HG02763 (cell line): ENCODE measurements around the gene CAPSL.
"Not testable (repeated sequence)": the region's sequence is repeated elsewhere in the genome, so short reads cannot be mapped to it uniquely, and the experiment has no call there.

Experiments used
- ATAC-seq: cut with Tn5 transposase; IDR thresholded peaks from one replicate; pipeline ENCODE4 v1.9.1; 2021; ENCODE audit warnings: mild to moderate bottlenecking, moderate library complexity; ENCODE audit not compliant: unreplicated experiment

CAPSL gene

DNA sequence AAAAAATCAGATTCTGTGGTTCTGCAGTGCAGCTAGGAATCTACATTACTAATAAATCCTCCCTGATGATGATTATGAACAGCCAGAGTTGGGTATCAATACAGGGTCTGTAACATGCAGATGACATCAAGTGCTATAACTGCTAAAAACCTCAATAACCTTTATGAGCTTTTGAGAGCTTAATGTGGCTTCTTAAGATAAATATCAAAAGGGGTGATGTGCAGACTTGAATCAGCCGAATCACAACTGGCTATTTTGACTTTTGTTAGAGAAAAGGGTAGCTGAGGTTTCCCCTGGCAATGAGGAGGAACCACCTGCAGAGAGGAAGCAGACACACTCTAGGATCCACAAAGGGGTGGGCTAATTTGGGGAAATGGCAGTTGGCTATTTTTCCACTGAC, 30.2 kb downstream of the CAPSL start:
- no peak for ATAC-seq

DNA sequence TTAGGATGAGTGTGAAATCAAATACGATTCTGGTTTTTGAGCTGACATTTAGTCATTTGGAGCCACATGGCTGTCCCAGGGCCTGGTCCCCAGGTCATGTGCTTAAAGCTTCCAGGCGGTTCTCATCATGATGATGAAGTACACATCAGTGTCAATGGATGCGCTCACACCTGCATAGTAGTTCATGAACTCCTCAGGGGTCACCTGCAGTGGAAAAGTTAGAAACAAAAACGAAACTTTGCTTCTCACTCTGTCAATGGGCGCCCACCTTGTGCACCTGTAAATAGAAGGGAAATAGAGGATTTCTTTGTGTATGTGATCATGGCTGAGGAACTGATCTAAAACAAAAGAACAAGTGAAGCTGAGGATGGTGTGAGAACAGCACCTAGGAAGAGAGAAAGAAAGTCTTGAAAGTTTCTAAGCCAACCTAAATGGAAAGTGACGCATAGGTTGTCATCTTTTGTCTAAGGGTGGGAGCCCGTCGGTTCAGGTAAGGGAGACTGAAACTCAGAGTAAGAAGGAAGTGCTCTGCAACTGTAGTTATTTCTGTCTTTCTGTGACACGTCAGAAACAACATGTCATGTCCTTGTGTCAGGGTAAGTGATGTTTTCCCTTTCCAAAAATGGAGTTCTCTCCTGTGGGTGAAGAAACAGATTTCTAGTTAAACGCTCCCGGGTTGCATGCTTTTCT, 33.8 kb downstream of the CAPSL start:
- ATAC-seq: no peak

DNA sequence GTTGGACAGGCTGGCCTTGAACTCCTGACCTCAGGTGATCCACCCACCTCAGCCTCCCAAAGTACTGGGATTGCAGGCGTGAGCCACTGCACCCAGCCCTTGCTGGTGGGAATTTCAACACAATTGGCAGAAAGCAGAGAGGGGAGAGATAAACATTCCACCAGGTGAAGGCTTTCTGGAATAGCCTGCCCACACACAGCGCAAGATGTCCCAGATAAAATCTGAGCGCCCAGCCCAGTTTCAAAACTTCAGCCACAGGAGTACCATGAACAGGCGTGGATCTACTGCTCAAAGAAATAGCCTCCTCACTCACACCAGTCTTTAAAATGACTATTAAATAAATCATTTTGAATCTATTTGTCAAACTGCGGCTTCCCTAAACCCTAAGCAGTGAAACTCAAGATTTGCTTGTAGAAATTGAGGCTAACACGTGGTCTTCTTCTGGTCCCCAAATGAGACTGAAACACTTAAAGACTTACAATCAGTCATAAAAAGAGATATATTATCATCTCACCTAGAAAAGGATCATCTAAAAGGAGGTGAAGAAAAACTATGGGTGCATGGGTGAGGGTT, 34.7 kb downstream of the CAPSL start:
- ATAC-seq: no peak

DNA sequence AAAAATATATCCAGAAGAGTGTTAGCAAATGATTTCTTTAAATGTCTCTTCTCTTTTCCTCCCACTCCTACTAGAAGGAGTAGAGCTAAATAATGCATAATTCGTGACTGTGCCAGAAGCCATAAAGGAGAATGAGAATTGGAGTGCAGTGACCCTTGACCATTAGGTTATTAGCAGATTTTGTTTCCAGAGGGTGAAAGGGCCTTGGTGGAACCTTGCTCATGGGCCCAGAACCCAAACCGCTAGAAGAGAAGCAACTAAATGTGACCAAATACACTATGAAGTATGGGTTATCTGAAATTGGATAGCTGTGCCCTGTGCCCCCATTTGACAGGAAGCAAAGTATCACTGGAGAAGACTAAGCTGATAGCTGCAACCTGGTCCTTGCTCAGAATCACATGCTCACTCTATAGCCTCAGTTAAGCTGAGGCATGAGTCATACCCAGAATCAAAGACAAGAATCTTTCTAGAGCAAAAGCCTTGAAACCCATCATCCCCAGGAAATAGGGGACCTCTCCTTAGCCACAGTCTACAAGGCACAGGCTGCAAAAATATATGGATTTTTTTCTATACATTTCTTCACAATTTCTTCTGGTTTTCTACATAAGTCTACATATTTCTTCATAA, 36.3 kb downstream of the CAPSL start:
- no peak for ATAC-seq

DNA sequence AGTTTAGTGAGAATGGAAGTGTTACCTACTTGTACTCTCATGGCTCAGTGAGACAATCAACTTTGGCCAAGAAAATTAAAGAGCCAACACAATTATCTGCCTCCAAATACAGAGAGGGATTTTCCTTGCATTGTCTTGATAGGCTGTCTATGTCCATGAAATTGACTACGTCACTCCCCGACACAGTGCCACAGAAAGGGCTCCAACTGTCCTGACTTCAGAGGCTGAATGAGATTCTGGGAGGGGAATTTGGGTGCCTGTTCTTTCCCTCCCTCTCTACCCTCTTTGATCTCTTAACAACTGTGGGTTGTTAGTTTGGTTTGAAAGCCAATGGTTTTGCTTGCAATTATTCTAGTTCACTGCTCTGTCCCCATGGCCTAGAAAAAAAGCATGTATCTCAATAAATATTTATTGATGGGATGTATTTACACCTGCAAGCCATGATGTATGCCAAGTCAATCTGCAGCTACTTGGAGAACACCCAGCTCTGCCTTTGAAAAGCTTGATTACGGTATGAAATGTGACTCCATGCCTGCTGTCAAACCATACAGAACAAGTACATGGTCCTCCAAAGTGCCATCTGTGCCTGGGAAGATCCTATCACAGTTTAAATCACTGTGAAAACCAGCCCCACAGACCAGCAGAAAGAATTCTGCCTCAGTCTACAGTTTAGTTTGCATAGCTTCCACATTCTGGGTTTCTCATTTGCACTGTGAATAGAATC, 37.3 kb downstream of the CAPSL start:
- no peak for ATAC-seq

DNA sequence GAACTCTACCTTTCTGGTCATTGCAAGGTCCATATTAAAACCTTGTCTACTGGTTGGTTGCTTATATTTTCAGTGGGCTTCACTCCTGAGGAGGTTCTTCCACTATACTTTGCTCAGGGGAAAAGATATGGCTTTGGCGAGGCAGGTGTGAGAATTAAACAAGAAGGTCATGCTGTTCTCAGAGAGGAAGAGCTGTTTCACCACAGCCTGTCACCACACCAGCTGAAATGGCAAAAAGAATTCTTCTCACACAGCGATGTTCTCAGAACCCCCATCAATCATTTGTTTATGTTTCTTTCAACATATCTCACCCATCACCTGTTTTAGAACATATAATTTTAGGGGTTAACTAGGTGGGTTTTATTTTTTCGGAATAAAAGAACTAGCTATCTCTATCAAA, 38.6 kb downstream of the CAPSL start:
- no peak for ATAC-seq

DNA sequence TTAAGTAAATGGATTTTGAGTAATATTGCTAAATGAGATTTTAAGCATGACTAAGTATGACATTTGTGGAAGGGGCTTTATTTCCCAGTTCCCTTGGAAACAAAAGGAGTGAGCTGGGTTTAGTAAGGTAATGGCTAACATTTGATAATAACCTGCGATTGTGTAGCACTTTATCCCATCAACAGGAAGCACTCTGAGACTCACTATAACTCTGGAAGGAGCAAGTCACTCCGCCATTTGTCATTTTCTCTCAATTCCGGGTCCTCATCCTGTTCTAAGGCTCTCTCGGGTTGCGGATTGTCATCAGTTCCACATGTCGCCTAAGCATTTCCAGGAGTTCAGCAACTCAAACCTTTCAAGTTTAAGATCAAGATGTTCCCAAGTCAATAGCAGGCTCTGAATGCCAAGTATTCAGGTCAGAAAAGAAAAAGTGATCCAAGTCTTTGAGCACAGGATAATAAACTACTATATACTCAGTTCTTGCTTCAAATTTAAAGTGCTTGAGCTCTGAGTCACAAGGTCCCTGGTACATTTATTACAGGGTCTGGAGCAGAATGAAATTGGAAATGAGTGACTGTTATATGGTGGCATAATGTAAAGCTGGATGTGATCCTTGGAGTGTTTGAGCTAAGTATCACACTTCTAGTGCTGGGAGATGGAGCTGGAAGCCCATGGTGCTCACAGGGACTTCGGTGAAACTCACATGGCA, 39.3 kb downstream of the CAPSL start:
- no peak for ATAC-seq

DNA sequence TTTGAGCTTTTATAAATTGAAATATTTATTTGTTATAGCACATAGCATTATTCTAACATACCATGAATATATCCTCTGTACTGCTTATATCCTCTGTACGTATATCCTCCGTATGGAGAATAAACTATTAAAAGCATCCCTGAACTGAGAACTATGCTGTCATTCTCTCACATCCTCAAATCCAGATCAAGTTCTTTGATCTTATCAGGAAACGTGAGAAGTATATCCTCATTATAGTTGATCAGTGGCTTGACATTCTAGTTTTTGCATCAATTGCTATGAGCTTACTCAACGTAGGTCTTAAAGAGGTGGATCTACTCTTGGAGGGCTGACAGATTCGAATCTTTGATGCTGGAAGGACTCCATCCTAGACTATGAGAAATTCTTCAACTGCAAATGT, 44.3 kb downstream of the CAPSL start:
- ATAC-seq: no peak

DNA sequence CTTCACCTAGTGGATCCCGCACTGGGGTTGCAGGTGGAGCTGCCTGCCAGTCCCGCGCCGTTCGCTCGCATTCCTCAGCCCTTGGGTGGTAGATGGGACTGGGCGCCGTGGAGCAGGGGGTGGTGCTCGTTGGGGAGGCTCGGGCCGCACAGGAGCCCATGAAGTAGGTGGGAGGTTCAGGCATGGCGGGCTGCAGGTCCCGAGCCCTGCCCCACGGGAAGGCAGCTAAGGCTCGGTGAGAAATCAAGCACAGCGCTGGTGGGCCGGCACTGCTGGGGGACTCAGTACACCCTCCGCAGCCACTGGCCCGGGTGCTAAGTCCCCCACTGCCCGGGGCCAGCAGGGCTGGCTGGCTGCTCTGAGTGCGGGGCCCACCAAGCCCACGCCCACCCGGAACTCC, 45.6 kb downstream of the CAPSL start:
- ATAC-seq: not testable (repeated sequence)

DNA sequence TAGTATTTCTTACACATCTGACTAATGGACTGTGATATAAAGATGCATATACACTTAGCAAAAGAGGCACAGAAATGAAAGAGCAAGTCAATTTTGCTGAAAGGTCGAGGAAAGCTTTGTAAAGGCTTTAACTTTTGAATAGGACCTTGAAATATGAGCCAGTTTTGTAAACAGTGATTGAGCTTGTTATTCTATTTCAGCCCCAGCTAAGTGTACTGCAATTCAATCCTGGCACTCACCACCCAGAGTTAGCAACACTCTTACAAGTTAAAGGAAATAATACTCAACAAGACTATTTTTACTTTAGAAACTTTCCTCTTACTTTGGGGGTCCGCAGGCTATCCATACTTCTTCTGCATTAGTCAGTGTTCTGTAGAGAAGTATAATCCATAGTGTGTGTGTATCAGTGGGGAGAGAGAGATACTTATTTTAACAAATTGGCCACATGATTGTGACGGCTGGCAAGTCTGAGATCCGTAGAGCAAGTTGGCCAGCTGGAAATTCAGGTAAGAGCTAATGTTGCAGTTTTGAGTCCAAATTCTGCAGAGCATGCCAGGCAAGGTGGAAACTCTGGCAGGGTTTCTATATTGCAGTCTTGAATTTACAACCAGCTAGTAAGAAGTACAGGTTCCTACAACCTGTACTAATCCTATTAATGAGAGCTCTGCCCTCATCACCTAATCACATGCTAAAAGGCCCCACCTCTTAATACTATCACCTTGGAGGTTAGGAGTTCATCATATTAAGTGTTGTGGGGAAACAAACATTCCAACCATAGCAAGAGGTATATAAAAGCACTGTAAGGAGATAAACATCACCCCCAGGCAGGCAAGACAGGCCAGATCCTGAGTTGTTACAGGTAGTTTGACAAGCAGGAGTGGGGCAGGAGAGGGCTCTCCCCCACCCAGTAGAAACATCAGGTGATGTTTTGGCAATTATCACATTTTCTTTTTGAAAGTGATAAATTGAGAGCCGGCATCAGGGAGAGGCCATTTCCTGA, 48.1 kb downstream of the CAPSL start:
- no peak for ATAC-seq

DNA sequence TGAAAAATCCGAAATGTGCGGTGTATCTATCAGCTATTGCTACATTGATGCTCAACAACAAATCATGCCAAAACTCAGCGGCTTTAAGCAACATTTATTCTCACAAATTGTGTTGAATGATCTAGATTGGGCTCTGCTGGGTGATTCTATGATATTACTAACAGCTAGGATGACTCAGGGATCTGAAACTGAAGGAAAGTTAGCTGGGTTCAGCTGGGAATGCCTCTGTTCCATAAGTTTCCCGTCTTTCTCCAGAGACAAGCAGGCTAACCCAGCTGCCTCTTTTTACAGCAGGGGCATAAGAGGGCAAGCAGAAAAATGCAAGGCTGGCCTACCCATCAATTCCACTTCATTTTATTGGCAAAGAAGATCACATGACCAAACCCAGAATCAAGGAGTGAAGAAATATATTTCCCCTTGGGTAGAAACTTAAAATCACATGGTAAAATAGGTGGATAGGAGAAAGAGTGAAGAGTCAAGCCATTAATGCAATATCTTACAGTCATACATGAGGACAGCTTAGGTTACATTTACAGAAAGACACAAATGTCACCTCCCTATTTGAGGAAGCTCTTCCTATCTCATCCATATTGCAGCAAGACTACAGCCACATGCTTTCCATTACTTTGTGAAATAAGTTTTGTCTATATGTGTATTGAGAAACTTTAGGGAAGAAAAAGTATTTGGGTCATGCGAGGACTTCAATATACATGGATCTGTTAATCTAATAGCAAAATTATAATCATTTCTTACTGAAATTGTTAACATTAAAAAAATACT, 50.9 kb downstream of the CAPSL start:
- ATAC-seq: no peak

DNA sequence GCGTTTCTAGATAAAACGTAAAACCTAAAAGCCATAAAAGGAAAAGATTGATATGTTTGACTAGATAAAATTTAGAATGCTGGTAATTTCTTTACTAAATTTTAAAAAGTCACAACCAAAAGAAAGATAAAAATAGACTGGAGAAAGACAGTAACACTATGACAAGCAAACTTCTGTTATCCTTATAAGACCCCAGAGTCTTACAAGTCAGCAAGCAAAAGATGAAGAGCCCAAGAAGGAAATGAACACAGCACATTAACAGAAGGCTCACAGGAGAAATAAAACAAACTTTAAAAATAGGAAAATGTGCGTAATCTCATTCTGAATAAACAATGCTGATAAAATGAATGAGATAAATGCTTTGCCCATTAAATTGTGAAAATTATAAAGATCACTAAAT, 52.0 kb downstream of the CAPSL start:
- no peak for ATAC-seq

DNA sequence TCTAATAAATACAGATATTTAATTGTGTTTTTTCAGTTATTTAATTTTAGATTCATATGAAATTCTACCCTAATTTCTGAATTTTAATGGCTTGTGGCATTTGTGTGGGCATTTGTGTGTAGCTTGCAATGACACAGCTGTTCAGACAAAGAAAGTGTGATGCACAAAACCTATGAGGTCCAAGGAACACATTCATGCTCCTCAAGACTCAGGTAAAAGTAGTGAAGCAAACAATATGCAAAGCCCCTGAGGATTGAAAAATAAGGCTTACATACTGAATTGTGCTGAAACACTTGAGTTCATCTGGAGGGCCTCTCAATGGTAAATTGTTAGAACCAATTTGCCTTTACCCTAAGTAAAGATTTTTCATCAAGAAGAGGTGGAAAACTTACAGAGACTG, 53.6 kb downstream of the CAPSL start:
- no peak for ATAC-seq

DNA sequence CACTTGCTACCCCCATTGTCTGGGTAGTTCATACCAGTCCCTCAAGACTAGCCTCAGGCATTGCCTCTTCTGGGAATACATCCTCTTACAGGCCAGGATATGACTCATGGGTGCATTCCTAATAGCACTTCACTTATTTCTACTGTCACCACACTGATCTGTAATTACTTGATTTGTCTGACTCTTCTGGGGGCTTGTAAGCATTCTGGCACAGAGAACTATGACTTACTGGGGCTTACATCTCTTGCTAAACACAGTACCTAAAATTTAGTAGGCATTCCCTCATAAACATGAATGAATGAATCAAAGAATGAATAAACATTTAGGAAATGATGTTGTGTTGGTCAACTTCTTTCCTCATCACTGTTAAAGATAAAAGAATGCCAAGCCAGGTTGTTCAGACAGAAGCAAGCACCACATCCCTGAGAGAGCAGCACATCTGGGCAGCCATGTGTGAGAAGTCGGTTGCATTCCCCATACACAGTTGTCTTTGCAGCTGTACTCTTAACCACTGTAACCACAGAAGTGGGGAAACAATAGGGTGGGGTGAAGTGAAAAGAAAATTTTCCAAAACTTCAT, 54.1 kb downstream of the CAPSL start:
- no peak for ATAC-seq

DNA sequence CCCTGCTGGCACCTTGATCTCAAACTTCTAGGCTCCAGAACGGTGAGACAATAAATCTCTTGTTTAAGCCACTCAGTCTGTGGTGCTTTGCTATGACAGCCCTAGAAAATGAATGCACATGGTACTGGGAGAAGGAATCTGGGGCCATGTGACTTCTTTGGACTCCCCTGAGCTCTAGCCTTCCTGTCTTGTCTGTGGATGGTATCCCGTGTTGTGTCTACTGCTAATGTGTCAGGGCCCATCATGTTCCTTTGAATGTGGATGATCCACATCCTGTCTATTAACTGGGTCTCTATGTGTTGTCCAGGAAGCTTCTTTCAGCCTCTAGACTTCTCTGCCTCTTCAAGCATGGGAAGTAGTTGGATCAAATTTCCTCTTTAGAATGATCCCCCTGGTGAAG, 56.7 kb downstream of the CAPSL start:
- no peak for ATAC-seq

DNA sequence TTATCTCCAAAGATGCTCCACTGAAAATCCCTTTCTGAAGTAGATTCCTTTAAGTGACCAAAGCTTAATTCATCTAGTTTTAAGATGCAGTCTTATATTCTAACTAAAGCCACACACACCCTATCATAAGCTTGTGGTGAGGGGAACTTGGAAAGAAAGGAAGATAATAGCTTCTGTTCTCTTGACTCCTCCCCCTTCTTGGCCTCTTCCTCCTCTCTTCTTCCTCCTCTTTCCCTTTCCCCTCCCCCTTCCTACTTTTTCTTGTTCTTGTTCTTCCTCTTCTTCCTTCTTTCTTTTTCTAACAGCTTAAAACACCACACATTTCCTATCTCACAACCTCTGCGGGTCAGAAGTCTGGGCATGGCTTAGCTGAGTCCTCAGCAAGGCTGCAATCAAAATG, 58.3 kb downstream of the CAPSL start:
- no peak for ATAC-seq

DNA sequence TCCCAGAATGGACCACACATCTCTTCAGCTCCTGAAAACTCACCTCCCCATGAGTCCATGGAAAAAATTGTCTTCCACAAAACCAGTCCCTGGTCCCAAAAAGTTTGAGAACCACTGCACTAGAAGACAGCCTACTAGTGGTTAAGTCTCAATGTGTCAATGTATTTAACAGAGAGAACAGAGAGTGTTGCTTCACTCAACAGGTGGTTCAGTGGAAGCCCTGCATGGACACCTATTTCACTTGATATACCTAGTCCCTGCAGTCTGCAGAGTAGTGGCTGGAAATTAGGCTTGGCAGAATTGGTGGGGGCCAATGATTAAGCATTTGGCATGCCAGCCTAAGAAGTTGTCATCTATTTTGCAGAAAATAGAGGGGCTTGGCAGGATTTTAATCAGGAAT, 58.8 kb downstream of the CAPSL start:
- no peak for ATAC-seq

DNA sequence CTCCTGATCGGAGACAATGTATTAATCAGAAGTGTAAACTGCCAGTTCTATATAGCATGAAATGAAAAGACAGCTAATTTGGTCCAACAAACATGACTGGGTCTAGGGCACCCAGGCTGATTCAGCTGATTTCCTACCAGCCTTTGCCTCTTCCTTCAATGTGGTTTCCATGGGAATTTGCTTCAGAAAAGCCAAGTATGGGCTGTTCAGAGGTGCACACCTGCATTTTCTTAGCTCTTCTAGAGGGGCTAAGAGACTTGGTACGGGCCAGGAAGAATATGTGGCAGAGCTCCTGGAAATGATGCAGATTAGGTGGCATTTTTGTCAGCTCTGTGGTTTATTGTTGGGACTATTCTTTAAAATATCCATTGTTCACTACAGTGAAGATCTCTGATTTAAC, 59.3 kb downstream of the CAPSL start:
- no peak for ATAC-seq

DNA sequence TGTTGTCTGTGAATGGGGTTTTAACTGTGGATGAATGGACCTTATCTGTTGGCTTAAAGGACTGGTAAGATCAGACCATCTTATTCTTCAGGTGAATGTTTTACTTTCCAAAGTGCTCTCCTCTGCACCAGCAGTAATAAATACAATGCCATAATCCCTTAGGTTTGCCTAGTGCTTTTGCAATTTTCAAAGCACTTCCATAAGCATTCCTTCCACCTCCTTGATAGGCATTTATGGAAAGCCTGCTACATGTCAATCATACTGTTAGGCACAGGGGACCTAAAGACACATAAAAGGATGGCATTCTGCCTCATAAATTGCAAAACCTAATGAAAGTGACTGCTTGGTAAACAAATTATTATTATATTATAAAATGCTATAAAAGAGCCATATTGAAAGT, 60.3 kb downstream of the CAPSL start:
- ATAC-seq: no peak
